ENCODE results near the gene CUL3. TPM values are rescaled to one million over a fixed set of nuclear protein-coding genes. Genes with fewer than 3 reads are reported as not detected.

Gene CUL3
- total RNA-seq, 2 donors from 2014 or later = 47.4 to 74.1 TPM

DNA sequence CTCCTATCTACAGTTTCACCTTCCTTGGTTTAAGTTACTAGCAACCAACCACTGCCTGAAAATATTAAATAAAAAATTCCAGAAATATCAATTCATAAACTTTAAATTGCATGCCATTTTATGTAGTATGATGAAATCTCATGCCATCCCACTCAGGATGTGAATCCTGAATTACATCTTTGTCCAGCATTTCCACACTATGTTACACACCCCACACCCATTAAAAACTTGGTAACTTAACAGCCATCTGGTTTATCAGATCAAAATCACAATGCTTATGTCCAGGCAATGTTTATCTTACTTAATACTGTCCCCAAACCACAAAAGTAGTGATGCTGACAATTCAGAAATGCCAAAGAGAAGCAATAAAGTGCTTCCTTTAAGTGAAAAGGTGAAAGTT, 21.6 kb downstream of the CUL3 start:
- H3K4me1 ChIP-seq (ENCODE audit: control insufficient read depth in 1 of 2, low read depth in 2 of 2) = peaks cover 18 to 45% of the 10 kb centered on the region in 2 donors
- H3K27me3 ChIP-seq (replicated peaks; ENCODE audit: insufficient read depth) = no peaks in the 10 kb centered on the region
- H3K4me3 ChIP-seq = no peak overlapping the region
- DNase-seq (ENCODE audit: low spot score) = no peak
- H3K27ac ChIP-seq = no peak overlapping the region
- no peaks in the 10 kb centered on the region for H3K36me3 ChIP-seq
- TF ChIP-seq, protein P1, sequence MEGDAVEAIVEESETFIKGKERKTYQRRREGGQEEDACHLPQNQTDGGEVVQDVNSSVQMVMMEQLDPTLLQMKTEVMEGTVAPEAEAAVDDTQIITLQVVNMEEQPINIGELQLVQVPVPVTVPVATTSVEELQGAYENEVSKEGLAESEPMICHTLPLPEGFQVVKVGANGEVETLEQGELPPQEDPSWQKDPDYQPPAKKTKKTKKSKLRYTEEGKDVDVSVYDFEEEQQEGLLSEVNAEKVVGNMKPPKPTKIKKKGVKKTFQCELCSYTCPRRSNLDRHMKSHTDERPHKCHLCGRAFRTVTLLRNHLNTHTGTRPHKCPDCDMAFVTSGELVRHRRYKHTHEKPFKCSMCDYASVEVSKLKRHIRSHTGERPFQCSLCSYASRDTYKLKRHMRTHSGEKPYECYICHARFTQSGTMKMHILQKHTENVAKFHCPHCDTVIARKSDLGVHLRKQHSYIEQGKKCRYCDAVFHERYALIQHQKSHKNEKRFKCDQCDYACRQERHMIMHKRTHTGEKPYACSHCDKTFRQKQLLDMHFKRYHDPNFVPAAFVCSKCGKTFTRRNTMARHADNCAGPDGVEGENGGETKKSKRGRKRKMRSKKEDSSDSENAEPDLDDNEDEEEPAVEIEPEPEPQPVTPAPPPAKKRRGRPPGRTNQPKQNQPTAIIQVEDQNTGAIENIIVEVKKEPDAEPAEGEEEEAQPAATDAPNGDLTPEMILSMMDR (IDR thresholded peaks at IDR 0.05) = no peak
- H3K9me3 ChIP-seq = no peaks in the 10 kb centered on the region
- ATAC-seq (ENCODE audit: insufficient number of reproducible peaks, low FRiP score, low read depth) = no peak

DNA sequence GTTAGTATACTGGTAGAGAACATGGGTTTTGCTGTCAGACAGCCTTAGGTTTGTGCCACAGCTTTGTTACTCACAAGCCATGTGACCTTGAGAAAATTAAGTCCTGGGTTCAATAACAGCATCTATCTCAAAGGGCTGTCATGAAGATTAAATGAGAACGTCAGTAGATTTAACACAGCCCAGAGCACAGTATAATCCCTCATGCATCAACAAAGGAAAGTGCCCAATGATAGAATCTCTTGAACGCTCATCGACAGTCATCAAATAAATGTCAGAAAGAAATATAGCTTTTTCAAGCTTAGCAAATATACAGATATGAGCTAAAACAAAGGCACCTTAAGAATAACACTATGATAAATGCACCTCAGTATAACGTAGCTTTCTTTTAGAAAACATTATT, 22.3 kb downstream of the CUL3 start:
- Histone ChIP-seq H3K4me1 (ENCODE audit: control insufficient read depth in 1 of 2, low read depth in 2 of 2) (peaks cover 16 to 45% of the 10 kb centered on the region in 2 donors), H3K4me3 (no peak overlapping the region), H3K27me3 (replicated peaks; ENCODE audit: insufficient read depth) (no peaks in the 10 kb centered on the region), H3K36me3 (no peaks in the 10 kb centered on the region), H3K27ac (no peak overlapping the region), H3K9me3 (no peaks in the 10 kb centered on the region)
- DNase-seq (ENCODE audit: low spot score) (no peak), ATAC-seq (ENCODE audit: insufficient number of reproducible peaks, low FRiP score, low read depth) (no peak)
- TF ChIP-seq, protein P1 (IDR thresholded peaks at IDR 0.05) = no peak

DNA sequence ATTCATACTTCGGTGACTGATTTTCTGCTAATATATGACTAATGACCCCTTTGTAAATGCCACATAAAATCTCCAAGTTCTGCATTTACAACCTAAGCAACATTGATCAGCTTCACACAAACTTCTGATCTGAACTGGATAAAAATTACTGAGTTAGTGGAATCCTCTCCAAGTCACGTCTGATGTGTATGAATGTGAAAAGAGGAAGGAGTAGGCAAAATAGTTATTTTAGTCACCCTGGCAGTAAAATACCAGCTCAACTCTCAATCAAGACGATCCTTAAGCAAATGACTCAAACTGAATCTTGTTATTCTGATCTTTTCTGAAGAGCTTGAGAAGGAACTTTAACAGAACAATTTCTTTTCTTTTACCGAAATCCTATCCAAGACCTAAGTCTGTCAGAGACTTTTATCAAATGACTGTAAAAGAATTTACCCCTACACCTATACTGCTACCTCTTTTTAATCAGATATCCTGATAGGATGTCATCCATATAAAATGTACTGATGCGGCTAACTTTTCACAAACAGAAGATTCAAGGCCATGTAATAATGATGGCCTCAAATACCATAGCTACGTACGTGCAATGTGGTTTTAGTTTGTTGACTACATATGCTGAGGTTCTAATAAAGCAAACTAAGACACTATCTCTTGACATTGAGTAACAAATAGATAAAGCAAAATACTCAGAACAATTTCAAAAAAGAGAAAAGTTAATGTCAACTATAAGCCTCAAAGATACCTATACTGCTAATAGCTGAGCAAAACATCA, 23.7 kb downstream of the CUL3 start:
- no peak for ATAC-seq (ENCODE audit: insufficient number of reproducible peaks, low FRiP score, low read depth)
- no peak for DNase-seq (ENCODE audit: low spot score)
- Histone ChIP-seq H3K4me1 (ENCODE audit: control insufficient read depth in 1 of 2, low read depth in 2 of 2) (peaks cover 16 to 45% of the 10 kb centered on the region in 2 donors), H3K9me3 (no peaks in the 10 kb centered on the region), H3K4me3 (no peak overlapping the region), H3K27me3 (replicated peaks; ENCODE audit: insufficient read depth) (no peaks in the 10 kb centered on the region), H3K36me3 (no peaks in the 10 kb centered on the region), H3K27ac (no peak overlapping the region)
- TF ChIP-seq, protein P1 (IDR thresholded peaks at IDR 0.05) = no peak

DNA sequence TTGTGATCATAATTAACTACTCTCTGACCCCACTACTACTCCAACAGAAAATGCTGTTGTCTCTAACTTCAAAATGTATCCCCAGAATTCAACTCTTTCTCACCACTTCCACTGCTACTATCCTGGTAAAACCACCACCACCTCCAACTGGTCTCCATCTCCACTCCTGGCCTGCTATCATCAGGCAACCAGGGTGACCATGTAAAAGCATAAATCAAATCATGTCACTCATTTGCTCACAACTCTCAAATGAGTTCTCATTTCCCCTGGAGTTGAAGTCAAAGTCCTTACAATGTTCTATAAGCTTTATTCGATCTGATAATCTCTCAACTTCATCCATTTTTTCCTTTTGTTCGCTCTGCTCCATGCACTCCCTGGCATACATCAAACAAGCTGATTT, 24.6 kb downstream of the CUL3 start:
- DNase-seq (ENCODE audit: low spot score) = no peak
- TF ChIP-seq, protein P1 (IDR thresholded peaks at IDR 0.05) = no peak
- ATAC-seq (ENCODE audit: insufficient number of reproducible peaks, low FRiP score, low read depth) = no peak
- no peak overlapping the region for H3K4me3 ChIP-seq
- H3K4me1 ChIP-seq (ENCODE audit: control insufficient read depth in 1 of 2, low read depth in 2 of 2) = peaks cover 16 to 41% of the 10 kb centered on the region in 2 donors
- H3K9me3 ChIP-seq = no peaks in the 10 kb centered on the region
- H3K36me3 ChIP-seq = no peaks in the 10 kb centered on the region
- H3K27me3 ChIP-seq (replicated peaks; ENCODE audit: insufficient read depth) = no peaks in the 10 kb centered on the region
- no peak overlapping the region for H3K27ac ChIP-seq

DNA sequence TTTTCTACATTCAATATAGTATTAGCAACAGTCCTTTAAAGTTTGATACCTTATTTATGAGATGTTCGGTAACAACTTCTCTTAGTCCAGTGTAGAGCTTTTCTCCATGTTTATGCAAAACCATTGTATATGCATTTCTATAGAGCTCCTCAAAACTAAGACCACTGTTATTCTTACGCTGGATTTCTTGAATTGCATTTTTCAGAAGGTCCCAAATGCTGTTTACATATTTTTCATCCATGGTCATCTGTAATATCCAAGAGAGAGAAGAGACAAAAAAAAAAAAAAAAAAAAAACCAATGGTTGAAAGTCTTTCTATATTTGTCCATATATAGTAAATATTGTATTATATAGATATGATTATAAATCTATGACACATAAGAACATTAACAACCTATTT, 27.6 kb downstream of the CUL3 start:
- H3K4me3 ChIP-seq = no peak overlapping the region
- ATAC-seq (ENCODE audit: insufficient number of reproducible peaks, low FRiP score, low read depth) (no peak), DNase-seq (ENCODE audit: low spot score) (no peak)
- H3K4me1 ChIP-seq (ENCODE audit: control insufficient read depth in 1 of 2, low read depth in 2 of 2) = peaks cover 5 to 26% of the 10 kb centered on the region in 2 donors
- no peaks in the 10 kb centered on the region for H3K27me3 ChIP-seq (replicated peaks; ENCODE audit: insufficient read depth)
- no peaks in the 10 kb centered on the region for H3K36me3 ChIP-seq
- H3K27ac ChIP-seq = no peak overlapping the region
- H3K9me3 ChIP-seq = no peaks in the 10 kb centered on the region
- TF ChIP-seq, protein P1 (IDR thresholded peaks at IDR 0.05) = no peak

Measured in thoracic aorta (tissue), 2 donors.